Keratinocyte (primary cell): ENCODE measurements around the gene PIANP.

Experiments
- CTCF ChIP-seq, 3 experiments: IDR thresholded peaks in 1 of 3; conservative IDR thresholded peaks in 1 of 3; optimal IDR thresholded peaks in 1 of 3; 2 replicates in 2 of 3; 3 replicates in 1 of 3; pipeline versions ENCODE3 to v1.5.1; 2011; ENCODE audit warnings: low read length in 3 of 3, mild to moderate bottlenecking in 3 of 3, moderate library complexity in 2 of 3, control low read depth in 1 of 3, inconsistent platforms in 1 of 3; ENCODE audit not compliant: insufficient read depth in 2 of 3; ENCODE audit errors: extremely low read depth in 1 of 3
- EZH2 ChIP-seq: IDR thresholded peaks from one replicate; pipeline ENCODE4 v1.6.1; 2012; ENCODE audit warnings: inconsistent platforms, mild to moderate bottlenecking, low read length, moderate library complexity

- TF ChIP-seq EZH2 (no peak), CTCF (optimal IDR thresholded peaks at IDR 0.05 in 1 of 3, IDR thresholded peaks at IDR 0.05 in 1 of 3, conservative IDR thresholded peaks at IDR 0.05 in 1 of 3; ENCODE audit: extremely low read depth in 1 of 3, insufficient read depth in 2 of 3, low read length in 3 of 3) (no peak)
Measured at GRCh38 chr12:6647083-6647604, 53.5 kb downstream of the PIANP start, which contains the start of gene ACRBP.
